ENCODE measurements around the gene ARID1B. TPM values are rescaled to one million over a fixed set of nuclear protein-coding genes. Genes with fewer than 3 reads are reported as not detected.

ARID1B gene
- total and polyA plus RNA-seq, 9 of the 15 experiments (the other 6 are each of a cell fraction or from before 2014, with no cell fraction given), result 12.5 to 50.5 (median 25.8) TPM

- TF ChIP-seq HSF4 (CRISPR knock-in tag; IDR thresholded peaks at IDR 0.05; ENCODE audit: borderline replicate concordance), result no peak
Observed at GRCh38 chr6:157045831-157046454, 268.8 kb downstream of the ARID1B start (continued).

- BruUV-seq (replicated peaks), result no TSS peak
- POLR2A ChIA-PET, result interaction anchor here (1.2 to 1.9 kb wide), 3 partner anchors 7 to 17 kb away, joined by 3 to 5 read pairs (median 5); no protein-coding TSS in a partner anchor
- intact Hi-C loops (cut with micrococcal nuclease), result loop anchor here (5.0 kb wide), 1 partner anchor 226 kb away; no protein-coding TSS in a partner anchor
- H3K79me2 ChIP-seq (ENCODE audit: control insufficient read depth, insufficient read depth, low read length), result peaks cover 7% of the 10 kb centered on the region; the same call in 1 of the 3 replicates
- no peak for FAIRE-seq
- no peaks in the 10 kb centered on the region for H3K27me3 ChIP-seq (ENCODE audit: control insufficient read depth in 2 of 2, insufficient read depth in 2 of 2, low read length in 2 of 2)
- no peak overlapping the region for H3K9ac ChIP-seq (ENCODE audit: insufficient read depth in 1 of 2, low read depth in 2 of 2, low read length in 2 of 2)
- in situ Hi-C loops (cut with MboI), result no loop called here
- no peak overlapping the region for H3K4me2 ChIP-seq (ENCODE audit: insufficient read depth, low read length)
- ATAC-seq, result no peak
- H3K9me1 ChIP-seq (ENCODE audit: control insufficient read depth, insufficient read depth, low read length), result no peaks in the 10 kb centered on the region
- no peak overlapping the region for H3K27ac ChIP-seq (ENCODE audit: extremely low read depth, low read depth, low read length)
- peaks cover 8 to 21% of the 10 kb centered on the region in 2 experiments; a peak in 4 of 5 replicates for H3K4me1 ChIP-seq (replicated peaks in 1 of 2; ENCODE audit: control insufficient read depth in 2 of 2, insufficient read depth in 2 of 2, low read length in 2 of 2)
- DNase-seq (ENCODE audit: extremely low read depth in 1 of 4, low spot score in 3 of 4), result no peak
- H3K4me3 ChIP-seq, result no peak overlapping the region
- CTCF ChIA-PET (ENCODE audit: low intra/inter-chr PET ratio), result interaction anchor here (0.8 kb wide), 1 partner anchor 9 kb away, joined by 3 read pairs; no protein-coding TSS in a partner anchor
- no peaks in the 10 kb centered on the region for H4K20me1 ChIP-seq (replicated peaks; ENCODE audit: control insufficient read depth, insufficient read depth, low read length)
- H2AFZ ChIP-seq (ENCODE audit: low read depth, low read length), result no peak overlapping the region
- 95% methylated on average over 1 of the region's 1 CpG for WGBS (ENCODE audit: insufficient coverage, low coverage, missing lambda C conversion rate)
- no peaks in the 10 kb centered on the region for H3K9me3 ChIP-seq (replicated peaks; ENCODE audit: control insufficient read depth, insufficient read depth, low read depth, low read length)
- H3K36me3 ChIP-seq (ENCODE audit: control insufficient read depth, insufficient read depth, low read length), result no peaks in the 10 kb centered on the region
- TF ChIP-seq CBFA2T2 (conservative IDR thresholded peaks at IDR 0.05) (no peak), NCOA1 (IDR thresholded peaks at IDR 0.05; ENCODE audit: low read depth) (no peak), POLR2AphosphoS5 (IDR thresholded peaks at IDR 0.05; ENCODE audit: control insufficient read depth, insufficient read depth, low read depth, low read length) (no peak), RB1 (IDR thresholded peaks at IDR 0.05; ENCODE audit: low read depth) (no peak), KLF1 (tag; IDR thresholded peaks at IDR 0.05) (no peak), MBD1 (CRISPR knock-in tag; IDR thresholded peaks at IDR 0.05) (no peak), TAF7 (tag; IDR thresholded peaks at IDR 0.05) (no peak), KDM4B (IDR thresholded peaks at IDR 0.05; ENCODE audit: borderline replicate concordance in 2 of 2, low read depth in 1 of 2) (no peak), ELK1 (CRISPR knock-in tag; IDR thresholded peaks at IDR 0.05) (no peak), HIVEP1 (CRISPR knock-in tag; IDR thresholded peaks at IDR 0.05) (no peak), ZNF282 (CRISPR knock-in tag; IDR thresholded peaks at IDR 0.05) (no peak), ZFP1 (CRISPR knock-in tag; IDR thresholded peaks at IDR 0.05) (no peak), ARID3A (IDR thresholded peaks at IDR 0.05; ENCODE audit: borderline replicate concordance, low read depth, low read length) (no peak), ZNF583 (CRISPR knock-in tag; IDR thresholded peaks at IDR 0.05) (no peak)
- TF ChIP-seq, protein P1, sequence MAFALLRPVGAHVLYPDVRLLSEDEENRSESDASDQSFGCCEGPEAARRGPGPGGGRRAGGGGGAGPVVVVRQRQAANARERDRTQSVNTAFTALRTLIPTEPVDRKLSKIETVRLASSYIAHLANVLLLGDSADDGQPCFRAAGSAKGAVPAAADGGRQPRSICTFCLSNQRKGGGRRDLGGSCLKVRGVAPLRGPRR (CRISPR knock-in tag; IDR thresholded peaks at IDR 0.05), result no peak
Observed at GRCh38 chr6:157046776-157047175, 269.6 kb downstream of the ARID1B start.
